ENCODE data around the gene ROCK1.

ROCK1 gene

DNA sequence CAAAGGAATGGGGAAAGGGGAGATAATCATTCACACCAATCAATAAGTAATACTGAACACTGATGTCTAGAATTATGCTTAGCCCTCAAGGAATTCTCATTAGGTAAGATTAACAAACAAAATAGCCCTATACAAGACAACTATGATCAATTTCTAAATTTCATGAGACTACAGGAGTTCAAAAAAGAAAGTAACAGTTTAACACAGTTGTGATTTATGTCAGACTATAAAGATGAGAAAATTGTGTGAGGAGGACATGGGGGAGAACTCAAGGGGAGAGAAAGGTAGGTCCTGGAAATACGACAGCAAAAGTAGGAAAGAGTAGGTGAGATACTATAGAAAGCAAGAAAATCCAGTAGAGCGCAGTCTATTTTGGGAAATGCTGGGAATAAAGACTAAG is 14.9 kb downstream of the ROCK1 start:
- DNase-seq (ENCODE audit: low read depth, low spot score): no peak
- POLR2A ChIA-PET: no interaction called here
- no peak for TF ChIP-seq CTCF (IDR thresholded peaks at IDR 0.05; ENCODE audit: insufficient read depth, low read length, missing control alignments)
- H3K4me3 ChIP-seq (ENCODE audit: low read depth, low read length): no peak overlapping the region
- CTCF ChIA-PET: no interaction called here

DNA sequence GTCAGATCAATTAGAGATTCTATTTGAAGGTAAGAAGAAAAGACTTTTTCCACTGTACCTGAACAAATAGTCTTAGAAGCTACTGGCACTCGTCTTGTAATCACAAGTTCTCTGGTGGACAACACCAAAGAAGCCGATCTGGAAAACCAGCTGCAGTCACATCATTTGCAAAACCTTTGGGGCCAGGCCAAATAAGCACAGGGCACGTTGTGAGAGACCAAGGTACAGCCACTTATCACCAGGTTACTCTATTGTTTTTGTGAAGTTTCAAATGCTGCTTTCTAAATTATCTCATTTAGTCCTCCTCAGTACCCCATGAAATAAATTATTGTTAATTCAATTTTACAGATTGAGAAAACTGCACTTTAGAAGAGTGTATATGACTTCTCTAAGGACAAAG is 18.5 kb downstream of the ROCK1 start:
- ChIA-PET CTCF (no interaction called here), POLR2A (no interaction called here)
- no peak for TF ChIP-seq CTCF (IDR thresholded peaks at IDR 0.05; ENCODE audit: insufficient read depth, low read length, missing control alignments)
- no peak overlapping the region for H3K4me3 ChIP-seq (ENCODE audit: low read depth, low read length)
- DNase-seq (ENCODE audit: low read depth, low spot score): no peak

GRCh38 chr18:21090680-21091079 is 20.9 kb downstream of the ROCK1 start:
- POLR2A ChIA-PET: no interaction called here
- DNase-seq (ENCODE audit: low read depth, low spot score): no peak
- CTCF ChIA-PET: interaction anchor here (1.1 kb wide), 1 partner anchor 88 kb away, joined by 3 read pairs; no protein-coding TSS in a partner anchor
- no peak overlapping the region for H3K4me3 ChIP-seq (ENCODE audit: low read depth, low read length)
- no peak for TF ChIP-seq CTCF (IDR thresholded peaks at IDR 0.05; ENCODE audit: insufficient read depth, low read length, missing control alignments)

- ChIA-PET POLR2A (no interaction called here), CTCF (interaction anchor here (0.7 kb wide), 1 partner anchor 12 kb away, joined by 3 read pairs; no protein-coding TSS in a partner anchor)
- no peak for TF ChIP-seq CTCF (IDR thresholded peaks at IDR 0.05; ENCODE audit: insufficient read depth, low read length, missing control alignments)
- peak; percentile 19 for DNase-seq (ENCODE audit: low read depth, low spot score)
- no peak overlapping the region for H3K4me3 ChIP-seq (ENCODE audit: low read depth, low read length)
Observed at GRCh38 chr18:21085579-21086166, 25.9 kb downstream of the ROCK1 start.

- no peak for DNase-seq (ENCODE audit: low read depth, low spot score)
- TF ChIP-seq CTCF (IDR thresholded peaks at IDR 0.05; ENCODE audit: insufficient read depth, low read length, missing control alignments): no peak
- POLR2A ChIA-PET: interaction anchor here (0.6 kb wide), 1 partner anchor 8 kb away, joined by 3 read pairs; no protein-coding TSS in a partner anchor
- no peak overlapping the region for H3K4me3 ChIP-seq (ENCODE audit: low read depth, low read length)
- CTCF ChIA-PET: no interaction called here
Observed at GRCh38 chr18:21084511-21085078, 27.0 kb downstream of the ROCK1 start.

DNA sequence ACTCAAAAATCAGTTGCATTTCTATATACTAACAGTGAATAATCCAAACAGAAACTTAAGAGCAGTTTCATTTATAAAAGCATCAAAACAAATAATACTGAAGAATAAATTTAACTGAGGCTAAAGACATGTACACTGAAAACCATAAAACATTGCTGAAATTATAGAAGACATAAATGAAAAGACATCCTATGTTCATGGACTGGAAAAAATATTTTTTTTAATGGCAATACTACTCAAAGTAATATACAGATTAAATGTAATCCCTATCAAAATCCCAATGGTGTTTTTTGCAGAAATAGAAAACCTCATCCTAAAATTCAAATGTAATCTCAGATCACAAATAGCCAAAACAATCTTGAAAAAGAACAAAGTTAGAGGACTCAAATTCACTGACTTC is 28.6 kb downstream of the ROCK1 start:
- ChIA-PET POLR2A (no interaction called here), CTCF (no interaction called here)
- no peak for TF ChIP-seq CTCF (IDR thresholded peaks at IDR 0.05; ENCODE audit: insufficient read depth, low read length, missing control alignments)
- DNase-seq (ENCODE audit: low read depth, low spot score): no peak
- no peak overlapping the region for H3K4me3 ChIP-seq (ENCODE audit: low read depth, low read length)

Data from AG04449 (cell line).